RPMI8226 (cell line): Measurements from ENCODE around the gene SKIC2.
"Not testable (repeated sequence)": the region's sequence is repeated elsewhere in the genome, so short reads cannot be mapped to it uniquely, and the experiment has no call there.

Experiments
- DNase-seq: peaks from one replicate; pipeline ENCODE4 v3.0.0-alpha.2; 2015

Gene SKIC2

GRCh38 chr6:31969712-31970603, 11.0 kb downstream of the SKIC2 start:
- DNase-seq = no peak

- no peak for DNase-seq
Observed at GRCh38 chr6:31970604-31971271, 11.8 kb downstream of the SKIC2 start.

- DNase-seq = no peak
Observed at GRCh38 chr6:31971279-31971992, 12.5 kb downstream of the SKIC2 start.

- DNase-seq = peak; percentile 98
Observed at GRCh38 chr6:31971993-31972708, 13.2 kb downstream of the SKIC2 start, which contains the start of gene DXO. TSS of gene DXO (minus strand) at chr6:31972138. CDS start at chr6:31971675, 463 bp downstream.

DNA sequence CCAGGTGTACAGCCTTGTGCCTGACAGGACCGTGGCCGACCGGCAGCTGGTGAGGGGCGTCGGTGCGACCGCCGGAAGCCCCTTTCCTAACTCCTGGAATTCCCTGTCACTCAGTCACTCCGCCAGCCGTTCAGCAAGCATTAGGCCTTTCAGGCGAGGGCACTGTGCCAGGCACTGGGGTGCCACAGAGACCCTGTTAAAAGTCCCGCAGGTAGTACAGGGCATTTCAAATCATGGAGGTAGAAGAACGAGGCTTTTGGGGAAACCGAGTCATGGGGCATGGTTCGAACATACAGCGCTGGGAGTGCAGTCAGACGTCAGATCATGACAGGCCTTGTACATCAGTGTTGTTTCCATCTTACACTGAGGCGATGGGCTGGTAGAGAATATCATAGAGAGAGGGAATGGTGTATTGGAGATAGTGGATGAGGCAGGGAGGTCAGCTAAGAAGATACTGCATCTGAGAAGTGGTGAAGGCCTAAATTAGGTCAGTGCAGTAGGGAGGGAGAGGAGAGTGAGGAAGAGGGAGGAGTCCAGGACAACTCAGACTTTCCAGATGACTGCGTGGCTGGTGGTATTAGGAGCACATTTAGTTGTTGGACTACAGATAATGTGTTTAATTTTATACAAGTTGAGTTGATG, 13.9 kb downstream of the SKIC2 start:
- DNase-seq = no peak

- not testable (repeated sequence) for DNase-seq
Observed at GRCh38 chr6:31976065-31976464, 17.1 kb downstream of the SKIC2 start.

DNA sequence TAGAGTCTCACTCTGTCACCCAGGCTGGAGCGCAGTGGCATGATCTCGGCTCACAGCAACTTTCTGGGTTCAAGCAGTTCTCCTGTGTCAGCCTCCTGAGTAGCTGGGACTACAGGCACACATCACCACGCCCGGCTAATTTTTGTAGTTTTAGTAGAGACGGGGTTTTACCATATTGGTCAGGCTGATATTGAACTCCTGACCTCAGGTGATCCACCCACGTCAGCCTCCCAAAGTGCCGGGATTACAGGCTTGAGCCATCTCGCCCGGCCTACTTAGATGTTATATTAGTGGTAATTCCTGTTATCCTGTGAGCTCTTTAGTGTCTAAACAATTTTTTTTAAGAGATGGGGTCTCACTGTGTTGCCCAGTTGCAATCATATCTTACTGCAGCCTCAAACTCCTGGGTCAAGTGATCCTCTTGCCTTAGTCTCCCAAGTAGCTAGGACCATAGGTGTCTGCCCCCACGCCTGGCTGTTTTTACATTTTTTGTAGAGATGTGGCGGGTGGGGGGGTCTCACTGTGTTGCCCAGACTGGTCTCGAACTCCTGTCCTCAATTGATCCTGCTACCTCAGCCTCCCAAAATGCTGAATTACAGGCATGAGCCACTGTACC, 18.9 kb downstream of the SKIC2 start:
- DNase-seq = no peak

DNA sequence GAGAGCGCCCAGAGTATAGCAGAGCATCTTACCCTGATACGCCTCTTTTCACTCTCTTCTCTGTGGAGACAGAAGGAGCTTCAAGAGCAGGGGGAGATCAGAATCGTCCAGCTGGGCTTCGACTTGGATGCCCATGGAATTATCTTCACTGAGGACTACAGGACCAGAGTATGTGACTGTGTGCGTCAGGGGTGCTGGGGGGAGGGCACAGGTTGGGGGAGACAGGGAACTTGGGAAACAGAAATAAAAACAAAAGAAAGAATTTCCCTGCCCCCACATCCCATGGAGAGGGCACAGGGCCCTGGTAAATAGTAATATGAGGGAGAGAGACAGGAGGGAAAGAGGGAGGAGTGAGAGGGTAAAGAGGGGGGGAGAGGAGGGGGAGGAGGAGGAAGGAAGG, 19.9 kb downstream of the SKIC2 start:
- no peak for DNase-seq

DNA sequence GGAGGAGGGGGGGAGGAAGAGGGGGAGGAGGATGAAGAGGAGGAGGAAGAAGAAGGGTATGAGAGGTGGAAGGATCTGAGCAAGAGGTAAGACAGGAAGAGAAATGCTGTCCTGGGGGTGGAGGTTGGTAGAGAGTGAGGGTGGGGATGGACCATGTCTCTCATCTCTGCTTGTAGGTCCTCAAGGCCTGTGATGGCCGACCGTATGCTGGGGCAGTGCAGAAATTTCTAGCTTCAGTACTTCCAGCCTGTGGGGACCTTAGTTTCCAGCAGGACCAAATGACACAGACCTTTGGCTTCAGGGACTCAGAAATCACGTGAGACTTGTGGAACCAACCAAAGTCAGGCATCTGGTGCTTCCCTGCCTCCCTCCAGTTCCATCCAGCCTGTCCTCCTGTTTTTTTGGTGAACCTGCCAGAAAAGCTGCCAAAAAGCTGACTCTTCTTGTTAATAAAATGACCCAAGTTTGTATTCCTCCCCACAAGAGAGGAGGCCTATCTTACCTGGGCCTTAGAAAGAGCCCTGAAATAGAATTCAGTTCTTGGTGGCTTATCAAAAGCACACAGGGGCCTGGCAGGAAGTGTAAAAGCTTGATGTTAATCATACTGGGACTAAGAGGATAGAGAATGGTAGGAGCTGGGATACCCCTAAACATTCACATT, 20.4 kb downstream of the SKIC2 start:
- no peak for DNase-seq

DNA sequence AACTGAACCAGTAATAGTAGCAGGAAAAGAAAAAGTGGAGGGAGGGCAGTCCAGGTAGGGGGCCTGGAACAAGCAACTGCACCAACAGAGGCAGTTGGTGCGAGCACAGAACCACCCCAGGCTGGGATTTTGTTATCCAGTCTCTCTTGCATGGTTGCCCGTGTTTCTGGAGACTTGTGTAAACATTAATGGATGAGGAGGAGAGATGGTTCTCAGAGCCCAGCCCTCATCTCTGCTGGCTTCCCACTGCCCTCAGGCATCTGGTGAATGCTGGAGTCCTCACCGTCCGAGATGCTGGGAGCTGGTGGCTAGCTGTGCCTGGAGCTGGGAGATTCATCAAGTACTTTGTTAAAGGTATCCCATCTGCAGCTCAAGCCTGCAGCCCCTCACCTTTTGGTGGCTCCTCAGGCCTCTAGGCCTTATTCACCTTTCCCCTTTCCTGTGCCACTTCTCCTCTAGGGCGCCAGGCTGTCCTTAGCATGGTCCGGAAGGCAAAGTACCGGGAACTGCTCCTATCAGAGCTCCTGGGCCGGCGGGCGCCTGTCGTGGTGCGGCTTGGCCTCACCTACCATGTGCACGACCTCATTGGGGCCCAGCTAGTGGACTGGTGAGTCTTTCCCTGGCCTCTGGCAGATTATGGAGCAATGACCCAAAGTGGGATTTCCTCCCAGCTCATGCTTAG, 21.4 kb downstream of the SKIC2 start:
- DNase-seq = not testable (repeated sequence)

GRCh38 chr6:31980998-31981397, 22.0 kb downstream of the SKIC2 start:
- DNase-seq = not testable (repeated sequence)

GRCh38 chr6:31981744-31982143, 22.8 kb downstream of the SKIC2 start, which contains the start of gene C4A:
TSS of gene C4A (plus strand) at chr6:31982057. CDS start at chr6:31982108, 51 bp downstream.
- DNase-seq = not testable (repeated sequence)

DNA sequence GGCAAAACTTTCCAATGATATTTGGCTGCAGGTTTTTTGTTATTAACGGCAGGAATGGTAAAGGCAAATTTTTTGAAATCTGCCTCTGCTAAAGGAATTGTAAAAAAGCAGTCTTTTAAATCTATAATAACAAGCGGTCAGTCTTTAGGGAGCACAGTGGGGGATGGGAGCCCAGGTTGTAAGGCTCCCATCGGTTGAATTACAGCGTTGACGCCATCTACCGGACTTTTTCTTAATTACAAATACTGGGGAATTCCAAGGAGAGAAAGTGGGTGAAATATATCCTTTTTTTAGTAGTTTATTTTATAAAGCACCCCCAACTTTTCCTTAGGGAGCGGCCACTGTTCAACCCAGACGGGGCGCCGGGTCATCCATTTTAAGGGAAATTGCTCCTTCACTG, 30.4 kb downstream of the SKIC2 start:
- DNase-seq = not testable (repeated sequence)

- not testable (repeated sequence) for DNase-seq
Observed at GRCh38 chr6:31994421-31994820, 35.4 kb downstream of the SKIC2 start.

DNA sequence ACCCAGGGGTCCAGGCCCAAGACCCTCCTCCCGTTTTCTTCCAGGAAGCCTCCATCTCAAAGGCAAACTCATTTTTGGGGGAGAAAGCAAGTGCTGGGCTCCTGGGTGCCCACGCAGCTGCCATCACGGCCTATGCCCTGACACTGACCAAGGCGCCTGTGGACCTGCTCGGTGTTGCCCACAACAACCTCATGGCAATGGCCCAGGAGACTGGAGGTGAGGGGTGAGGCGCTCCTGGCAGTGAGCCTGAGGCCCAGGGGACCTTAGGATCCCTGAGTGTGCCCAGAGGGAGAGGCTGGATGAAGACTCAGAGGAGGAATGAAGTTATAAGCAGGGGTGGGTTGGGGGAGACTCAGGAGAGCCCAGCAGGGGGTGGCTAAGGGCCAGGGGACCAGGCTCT, 37.4 kb downstream of the SKIC2 start:
- DNase-seq = not testable (repeated sequence)

GRCh38 chr6:32002546-32003268, 43.7 kb downstream of the SKIC2 start:
- DNase-seq = not testable (repeated sequence)

GRCh38 chr6:32003301-32003700, 44.3 kb downstream of the SKIC2 start:
- DNase-seq = not testable (repeated sequence)

GRCh38 chr6:32004393-32004792, 45.4 kb downstream of the SKIC2 start:
- not testable (repeated sequence) for DNase-seq

- DNase-seq = not testable (repeated sequence)
Observed at GRCh38 chr6:32004864-32005537, 46.0 kb downstream of the SKIC2 start.
